GM12878 (cell line): ENCODE measurements around the gene ZNF226. TPM values are rescaled to one million over a fixed set of nuclear protein-coding genes. Genes with fewer than 3 reads are reported as not detected.

Experiments
- ATF3 ChIP-seq: IDR thresholded peaks from 2 replicates; pipeline ENCODE4 v1.6.1; 2011; ENCODE audit warnings: low read depth, mild to moderate bottlenecking, low read length, moderate library complexity, borderline replicate concordance; ENCODE audit errors: extremely low read depth
- BRCA1 ChIP-seq: IDR thresholded peaks from 2 replicates; pipeline ENCODE4 v1.6.1; 2011; ENCODE audit warnings: low read depth, low read length, improper control_type of control experiment
- CBX5 ChIP-seq: sonication (generic); IDR thresholded peaks from 2 replicates; pipeline ENCODE4 v1.6.1; 2016; ENCODE audit warnings: low read depth, moderate library complexity, mild to moderate bottlenecking, inconsistent platforms
- CHD4 ChIP-seq: fragments of 200-600 bp; sonication (generic); IDR thresholded peaks from 2 replicates; pipeline ENCODE4 v1.6.1; 2016; ENCODE audit warnings: mild to moderate bottlenecking
- DPF2 ChIP-seq: fragments of 450-650 bp; IDR thresholded peaks from 2 replicates; pipeline ENCODE4 v1.6.1; 2017; ENCODE audit warnings: mild to moderate bottlenecking
- E2F4 ChIP-seq: IDR thresholded peaks from 2 replicates; pipeline ENCODE4 v1.6.1; 2012; ENCODE audit warnings: low read depth, low read length, improper control_type of control experiment
- HDGF ChIP-seq: fragments of 450-650 bp; IDR thresholded peaks from 2 replicates; pipeline ENCODE4 v1.6.1; 2016; ENCODE audit warnings: antibody characterized with exemption
- KAT2A ChIP-seq: conservative IDR thresholded peaks from 2 replicates; pipeline ENCODE4 v1.6.1; 2011; ENCODE audit warnings: low read depth, low read length; ENCODE audit not compliant: control insufficient read depth
- KLF5 ChIP-seq: fragments of 450-650 bp; IDR thresholded peaks from 2 replicates; pipeline ENCODE4 v1.6.1; 2014; ENCODE audit warnings: mild to moderate bottlenecking; ENCODE audit not compliant: partially characterized antibody
- MEF2A ChIP-seq: IDR thresholded peaks from 2 replicates; pipeline ENCODE4 v1.6.1; 2011; ENCODE audit warnings: low read depth, mild to moderate bottlenecking, low read length, moderate library complexity; ENCODE audit not compliant: insufficient read depth
- NFIC ChIP-seq: IDR thresholded peaks from 2 replicates; pipeline ENCODE4 v1.6.1; 2012; ENCODE audit warnings: low read depth, mild to moderate bottlenecking, inconsistent platforms, low read length, moderate library complexity
- SMAD1 ChIP-seq: fragments of 450-650 bp; IDR thresholded peaks from 2 replicates; pipeline ENCODE4 v1.6.1; 2018; ENCODE audit warnings: mild to moderate bottlenecking, low read depth; ENCODE audit not compliant: partially characterized antibody
- TCF12 ChIP-seq: IDR thresholded peaks from 2 replicates; pipeline ENCODE4 v1.6.1; 2011; ENCODE audit warnings: low read depth, mild to moderate bottlenecking, low read length
- TCF3 ChIP-seq: IDR thresholded peaks from 2 replicates; pipeline ENCODE4 v1.6.1; 2012; ENCODE audit warnings: low read depth, mild to moderate bottlenecking, low read length, borderline replicate concordance; ENCODE audit not compliant: insufficient read depth
- USF2 ChIP-seq: IDR thresholded peaks from 2 replicates; pipeline ENCODE4 v1.6.1; 2011; ENCODE audit warnings: low read depth, low read length, improper control_type of control experiment, borderline replicate concordance
- polyA plus RNA-seq, 11 experiments: library from polyadenylated mRNA; depleted of rRNA in 4 of 11; unstranded in 6 of 11; stranded (reverse) in 5 of 11; fragments of >200 nt; fragmentation: Nextera tagmentation in 4 of 11; fragmentation: Illumina TruSeq in 1 of 11; extraction: Ambion mirVana in 4 of 11; extraction: Trizol in 1 of 11; gene quantifications; 1 replicate in 1 of 11; 2 replicates in 10 of 11; pipeline versions ENCODE4 v1.2.1 to v1.2.3, GENCODE V29; 2011 to 2016; ENCODE audit warnings: inconsistent platforms in 2 of 11, missing spikeins in 2 of 11, low read depth in 1 of 11
- total RNA-seq, 4 experiments: library from RNA; depleted of rRNA in 3 of 4; stranded (reverse); fragments of >200 nt in 3 of 4; fragmentation: Illumina TruSeq in 1 of 4; extraction: Trizol in 1 of 4; gene quantifications; 2 replicates each; pipeline versions ENCODE4 v1.2.1 to v1.2.3, GENCODE V29; 2013 to 2021
- TF ChIP-seq, protein P1 (sequence below): fragments of 450-650 bp; IDR thresholded peaks from 2 replicates; pipeline ENCODE4 v1.6.1; 2017; ENCODE audit warnings: low read depth, mild to moderate bottlenecking, moderate library complexity
- TF ChIP-seq, protein P2 (sequence below): IDR thresholded peaks from 2 replicates; pipeline ENCODE4 v1.6.1; 2011; ENCODE audit warnings: borderline replicate concordance, low read depth, mild to moderate bottlenecking, moderate library complexity, low read length; ENCODE audit not compliant: insufficient read depth, poor library complexity, severe bottlenecking
- TF ChIP-seq, protein P3 (sequence below), 3 experiments: IDR thresholded peaks in 2 of 3; conservative IDR thresholded peaks in 1 of 3; 2 replicates each; pipeline ENCODE4 v1.5.1; 2011; ENCODE audit warnings: low read depth in 3 of 3, low read length in 3 of 3, mild to moderate bottlenecking in 3 of 3, control low read depth in 2 of 3, moderate library complexity in 2 of 3, inconsistent platforms in 1 of 3, mixed read lengths in 1 of 3; ENCODE audit not compliant: control insufficient read depth in 2 of 3, insufficient read depth in 1 of 3; ENCODE audit errors: extremely low read depth in 1 of 3
- TF ChIP-seq, protein P4 (sequence below): IDR thresholded peaks from 2 replicates; pipeline ENCODE4 v1.6.1; 2012; ENCODE audit warnings: low read length, inconsistent platforms

ZNF226 gene
- total and polyA plus RNA-seq, 10 of the 15 experiments (the other 5 are each of a cell fraction or from before 2014, with no cell fraction given), result 13.7 to 35.3 (median 18.3) TPM

- TF ChIP-seq, protein P1, sequence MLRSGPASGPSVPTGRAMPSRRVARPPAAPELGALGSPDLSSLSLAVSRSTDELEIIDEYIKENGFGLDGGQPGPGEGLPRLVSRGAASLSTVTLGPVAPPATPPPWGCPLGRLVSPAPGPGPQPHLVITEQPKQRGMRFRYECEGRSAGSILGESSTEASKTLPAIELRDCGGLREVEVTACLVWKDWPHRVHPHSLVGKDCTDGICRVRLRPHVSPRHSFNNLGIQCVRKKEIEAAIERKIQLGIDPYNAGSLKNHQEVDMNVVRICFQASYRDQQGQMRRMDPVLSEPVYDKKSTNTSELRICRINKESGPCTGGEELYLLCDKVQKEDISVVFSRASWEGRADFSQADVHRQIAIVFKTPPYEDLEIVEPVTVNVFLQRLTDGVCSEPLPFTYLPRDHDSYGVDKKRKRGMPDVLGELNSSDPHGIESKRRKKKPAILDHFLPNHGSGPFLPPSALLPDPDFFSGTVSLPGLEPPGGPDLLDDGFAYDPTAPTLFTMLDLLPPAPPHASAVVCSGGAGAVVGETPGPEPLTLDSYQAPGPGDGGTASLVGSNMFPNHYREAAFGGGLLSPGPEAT, result peak; percentile 50
- TF ChIP-seq CHD4 (no peak), KLF5 (no peak), KAT2A (no peak), DPF2 (no peak; the same call in 1 of the 2 replicates), ATF3 (no peak), BRCA1 (no peak), HDGF (no peak), TCF3 (no peak), MEF2A (no peak), SMAD1 (no peak), NFIC (no peak), E2F4 (0 out of 2 replicates have a peak, but pooled peaks have one; percentile 33), TCF12 (no peak), USF2 (no peak), CBX5 (no peak)
- TF ChIP-seq, protein P2, sequence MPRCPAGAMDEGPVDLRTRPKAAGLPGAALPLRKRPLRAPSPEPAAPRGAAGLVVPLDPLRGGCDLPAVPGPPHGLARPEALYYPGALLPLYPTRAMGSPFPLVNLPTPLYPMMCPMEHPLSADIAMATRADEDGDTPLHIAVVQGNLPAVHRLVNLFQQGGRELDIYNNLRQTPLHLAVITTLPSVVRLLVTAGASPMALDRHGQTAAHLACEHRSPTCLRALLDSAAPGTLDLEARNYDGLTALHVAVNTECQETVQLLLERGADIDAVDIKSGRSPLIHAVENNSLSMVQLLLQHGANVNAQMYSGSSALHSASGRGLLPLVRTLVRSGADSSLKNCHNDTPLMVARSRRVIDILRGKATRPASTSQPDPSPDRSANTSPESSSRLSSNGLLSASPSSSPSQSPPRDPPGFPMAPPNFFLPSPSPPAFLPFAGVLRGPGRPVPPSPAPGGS, result no peak
- TF ChIP-seq, protein P3, sequence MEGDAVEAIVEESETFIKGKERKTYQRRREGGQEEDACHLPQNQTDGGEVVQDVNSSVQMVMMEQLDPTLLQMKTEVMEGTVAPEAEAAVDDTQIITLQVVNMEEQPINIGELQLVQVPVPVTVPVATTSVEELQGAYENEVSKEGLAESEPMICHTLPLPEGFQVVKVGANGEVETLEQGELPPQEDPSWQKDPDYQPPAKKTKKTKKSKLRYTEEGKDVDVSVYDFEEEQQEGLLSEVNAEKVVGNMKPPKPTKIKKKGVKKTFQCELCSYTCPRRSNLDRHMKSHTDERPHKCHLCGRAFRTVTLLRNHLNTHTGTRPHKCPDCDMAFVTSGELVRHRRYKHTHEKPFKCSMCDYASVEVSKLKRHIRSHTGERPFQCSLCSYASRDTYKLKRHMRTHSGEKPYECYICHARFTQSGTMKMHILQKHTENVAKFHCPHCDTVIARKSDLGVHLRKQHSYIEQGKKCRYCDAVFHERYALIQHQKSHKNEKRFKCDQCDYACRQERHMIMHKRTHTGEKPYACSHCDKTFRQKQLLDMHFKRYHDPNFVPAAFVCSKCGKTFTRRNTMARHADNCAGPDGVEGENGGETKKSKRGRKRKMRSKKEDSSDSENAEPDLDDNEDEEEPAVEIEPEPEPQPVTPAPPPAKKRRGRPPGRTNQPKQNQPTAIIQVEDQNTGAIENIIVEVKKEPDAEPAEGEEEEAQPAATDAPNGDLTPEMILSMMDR (IDR thresholded peaks at IDR 0.05 in 2 of 3, conservative IDR thresholded peaks at IDR 0.05 in 1 of 3; ENCODE audit: control insufficient read depth in 2 of 3, extremely low read depth in 1 of 3, insufficient read depth in 1 of 3, low read depth in 3 of 3, low read length in 3 of 3), result peak in 1 of 3 experiments; percentile 10; a peak in 1 of 6 replicates
- TF ChIP-seq, protein P4, sequence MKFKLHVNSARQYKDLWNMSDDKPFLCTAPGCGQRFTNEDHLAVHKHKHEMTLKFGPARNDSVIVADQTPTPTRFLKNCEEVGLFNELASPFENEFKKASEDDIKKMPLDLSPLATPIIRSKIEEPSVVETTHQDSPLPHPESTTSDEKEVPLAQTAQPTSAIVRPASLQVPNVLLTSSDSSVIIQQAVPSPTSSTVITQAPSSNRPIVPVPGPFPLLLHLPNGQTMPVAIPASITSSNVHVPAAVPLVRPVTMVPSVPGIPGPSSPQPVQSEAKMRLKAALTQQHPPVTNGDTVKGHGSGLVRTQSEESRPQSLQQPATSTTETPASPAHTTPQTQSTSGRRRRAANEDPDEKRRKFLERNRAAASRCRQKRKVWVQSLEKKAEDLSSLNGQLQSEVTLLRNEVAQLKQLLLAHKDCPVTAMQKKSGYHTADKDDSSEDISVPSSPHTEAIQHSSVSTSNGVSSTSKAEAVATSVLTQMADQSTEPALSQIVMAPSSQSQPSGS, result no peak
Observed at GRCh38 chr19:44141191-44142058, 23.5 kb upstream of the ZNF226 start, which contains the start of gene ZNF234 (continued).
